ENCODE measurements around the gene PNPLA6. TPM values are rescaled to one million over a fixed set of nuclear protein-coding genes. Genes with fewer than 3 reads are reported as not detected.

The PNPLA6 gene
- total and polyA plus RNA-seq, 2 experiments from 2014 or later: 66.6 to 135 TPM

DNA sequence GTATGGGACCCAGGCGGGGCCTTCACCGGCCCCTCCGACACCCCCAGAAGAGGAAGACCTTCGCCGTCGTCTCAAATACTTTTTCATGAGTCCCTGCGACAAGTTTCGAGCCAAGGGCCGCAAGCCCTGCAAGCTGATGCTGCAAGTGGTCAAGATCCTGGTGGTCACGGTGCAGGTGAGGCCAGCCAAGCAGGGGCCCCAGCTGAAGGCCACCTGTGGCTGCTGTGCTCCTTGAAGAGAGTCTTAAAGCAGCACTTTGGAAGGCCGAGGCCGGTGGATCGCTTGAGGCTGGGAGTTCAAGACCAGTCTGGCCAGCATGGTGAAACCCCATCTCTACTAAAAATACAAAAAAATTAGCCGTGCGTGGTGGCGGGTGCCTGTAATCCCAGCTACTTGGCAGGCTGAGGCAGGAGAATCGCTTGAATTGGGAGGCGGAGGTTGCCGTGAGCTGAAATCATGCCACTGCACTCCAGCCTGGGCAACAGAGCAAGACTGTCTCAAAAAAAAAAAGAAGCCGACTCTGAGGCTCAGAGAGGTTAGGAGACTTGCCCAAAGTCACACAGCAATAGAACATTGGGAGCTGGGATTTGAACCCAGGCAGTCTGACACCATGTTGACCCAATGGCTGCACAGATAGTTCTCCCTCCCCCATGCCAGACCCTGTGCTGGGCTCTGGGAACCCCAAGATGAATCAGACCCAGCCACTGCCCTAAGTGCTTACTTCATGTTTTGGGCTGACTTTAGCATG lies 10.4 kb upstream of the PNPLA6 start (continued):
- TF ChIP-seq, protein P1, sequence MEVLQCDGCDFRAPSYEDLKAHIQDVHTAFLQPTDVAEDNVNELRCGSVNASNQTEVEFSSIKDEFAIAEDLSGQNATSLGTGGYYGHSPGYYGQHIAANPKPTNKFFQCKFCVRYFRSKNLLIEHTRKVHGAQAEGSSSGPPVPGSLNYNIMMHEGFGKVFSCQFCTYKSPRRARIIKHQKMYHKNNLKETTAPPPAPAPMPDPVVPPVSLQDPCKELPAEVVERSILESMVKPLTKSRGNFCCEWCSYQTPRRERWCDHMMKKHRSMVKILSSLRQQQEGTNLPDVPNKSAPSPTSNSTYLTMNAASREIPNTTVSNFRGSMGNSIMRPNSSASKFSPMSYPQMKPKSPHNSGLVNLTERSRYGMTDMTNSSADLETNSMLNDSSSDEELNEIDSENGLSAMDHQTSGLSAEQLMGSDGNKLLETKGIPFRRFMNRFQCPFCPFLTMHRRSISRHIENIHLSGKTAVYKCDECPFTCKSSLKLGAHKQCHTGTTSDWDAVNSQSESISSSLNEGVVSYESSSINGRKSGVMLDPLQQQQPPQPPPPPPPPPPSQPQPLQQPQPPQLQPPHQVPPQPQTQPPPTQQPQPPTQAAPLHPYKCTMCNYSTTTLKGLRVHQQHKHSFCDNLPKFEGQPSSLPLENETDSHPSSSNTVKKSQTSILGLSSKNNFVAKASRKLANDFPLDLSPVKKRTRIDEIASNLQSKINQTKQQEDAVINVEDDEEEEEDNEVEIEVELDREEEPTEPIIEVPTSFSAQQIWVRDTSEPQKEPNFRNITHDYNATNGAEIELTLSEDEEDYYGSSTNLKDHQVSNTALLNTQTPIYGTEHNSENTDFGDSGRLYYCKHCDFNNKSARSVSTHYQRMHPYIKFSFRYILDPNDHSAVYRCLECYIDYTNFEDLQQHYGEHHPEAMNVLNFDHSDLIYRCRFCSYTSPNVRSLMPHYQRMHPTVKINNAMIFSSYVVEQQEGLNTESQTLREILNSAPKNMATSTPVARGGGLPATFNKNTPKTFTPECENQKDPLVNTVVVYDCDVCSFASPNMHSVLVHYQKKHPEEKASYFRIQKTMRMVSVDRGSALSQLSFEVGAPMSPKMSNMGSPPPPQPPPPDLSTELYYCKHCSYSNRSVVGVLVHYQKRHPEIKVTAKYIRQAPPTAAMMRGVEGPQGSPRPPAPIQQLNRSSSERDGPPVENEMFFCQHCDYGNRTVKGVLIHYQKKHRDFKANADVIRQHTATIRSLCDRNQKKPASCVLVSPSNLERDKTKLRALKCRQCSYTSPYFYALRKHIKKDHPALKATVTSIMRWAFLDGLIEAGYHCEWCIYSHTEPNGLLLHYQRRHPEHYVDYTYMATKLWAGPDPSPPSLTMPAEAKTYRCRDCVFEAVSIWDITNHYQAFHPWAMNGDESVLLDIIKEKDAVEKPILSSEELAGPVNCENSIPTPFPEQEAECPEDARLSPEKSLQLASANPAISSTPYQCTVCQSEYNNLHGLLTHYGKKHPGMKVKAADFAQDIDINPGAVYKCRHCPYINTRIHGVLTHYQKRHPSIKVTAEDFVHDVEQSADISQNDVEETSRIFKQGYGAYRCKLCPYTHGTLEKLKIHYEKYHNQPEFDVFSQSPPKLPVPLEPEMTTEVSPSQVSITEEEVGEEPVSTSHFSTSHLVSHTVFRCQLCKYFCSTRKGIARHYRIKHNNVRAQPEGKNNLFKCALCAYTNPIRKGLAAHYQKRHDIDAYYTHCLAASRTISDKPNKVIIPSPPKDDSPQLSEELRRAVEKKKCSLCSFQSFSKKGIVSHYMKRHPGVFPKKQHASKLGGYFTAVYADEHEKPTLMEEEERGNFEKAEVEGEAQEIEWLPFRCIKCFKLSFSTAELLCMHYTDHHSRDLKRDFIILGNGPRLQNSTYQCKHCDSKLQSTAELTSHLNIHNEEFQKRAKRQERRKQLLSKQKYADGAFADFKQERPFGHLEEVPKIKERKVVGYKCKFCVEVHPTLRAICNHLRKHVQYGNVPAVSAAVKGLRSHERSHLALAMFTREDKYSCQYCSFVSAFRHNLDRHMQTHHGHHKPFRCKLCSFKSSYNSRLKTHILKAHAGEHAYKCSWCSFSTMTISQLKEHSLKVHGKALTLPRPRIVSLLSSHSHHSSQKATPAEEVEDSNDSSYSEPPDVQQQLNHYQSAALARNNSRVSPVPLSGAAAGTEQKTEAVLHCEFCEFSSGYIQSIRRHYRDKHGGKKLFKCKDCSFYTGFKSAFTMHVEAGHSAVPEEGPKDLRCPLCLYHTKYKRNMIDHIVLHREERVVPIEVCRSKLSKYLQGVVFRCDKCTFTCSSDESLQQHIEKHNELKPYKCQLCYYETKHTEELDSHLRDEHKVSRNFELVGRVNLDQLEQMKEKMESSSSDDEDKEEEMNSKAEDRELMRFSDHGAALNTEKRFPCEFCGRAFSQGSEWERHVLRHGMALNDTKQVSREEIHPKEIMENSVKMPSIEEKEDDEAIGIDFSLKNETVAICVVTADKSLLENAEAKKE (CRISPR knock-in tag; IDR thresholded peaks at IDR 0.05): no peak
- no peak for TF ChIP-seq EZH2 (IDR thresholded peaks at IDR 0.05; ENCODE audit: low read depth, unreplicated experiment)
- TF ChIP-seq JUNB (IDR thresholded peaks at IDR 0.05; ENCODE audit: unreplicated experiment): no peak
- TF ChIP-seq CREB1 (CRISPR knock-in tag; IDR thresholded peaks at IDR 0.05; ENCODE audit: low read depth): no peak
- TF ChIP-seq, protein P2, sequence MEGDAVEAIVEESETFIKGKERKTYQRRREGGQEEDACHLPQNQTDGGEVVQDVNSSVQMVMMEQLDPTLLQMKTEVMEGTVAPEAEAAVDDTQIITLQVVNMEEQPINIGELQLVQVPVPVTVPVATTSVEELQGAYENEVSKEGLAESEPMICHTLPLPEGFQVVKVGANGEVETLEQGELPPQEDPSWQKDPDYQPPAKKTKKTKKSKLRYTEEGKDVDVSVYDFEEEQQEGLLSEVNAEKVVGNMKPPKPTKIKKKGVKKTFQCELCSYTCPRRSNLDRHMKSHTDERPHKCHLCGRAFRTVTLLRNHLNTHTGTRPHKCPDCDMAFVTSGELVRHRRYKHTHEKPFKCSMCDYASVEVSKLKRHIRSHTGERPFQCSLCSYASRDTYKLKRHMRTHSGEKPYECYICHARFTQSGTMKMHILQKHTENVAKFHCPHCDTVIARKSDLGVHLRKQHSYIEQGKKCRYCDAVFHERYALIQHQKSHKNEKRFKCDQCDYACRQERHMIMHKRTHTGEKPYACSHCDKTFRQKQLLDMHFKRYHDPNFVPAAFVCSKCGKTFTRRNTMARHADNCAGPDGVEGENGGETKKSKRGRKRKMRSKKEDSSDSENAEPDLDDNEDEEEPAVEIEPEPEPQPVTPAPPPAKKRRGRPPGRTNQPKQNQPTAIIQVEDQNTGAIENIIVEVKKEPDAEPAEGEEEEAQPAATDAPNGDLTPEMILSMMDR (conservative IDR thresholded peaks at IDR 0.05; ENCODE audit: low read depth in 2 of 2): no peak
- TF ChIP-seq ZNF331 (CRISPR knock-in tag; IDR thresholded peaks at IDR 0.05; ENCODE audit: low read depth): no peak
- no peak for TF ChIP-seq ZNF114 (CRISPR knock-in tag; IDR thresholded peaks at IDR 0.05)
- no peak for TF ChIP-seq NANOG (IDR thresholded peaks at IDR 0.05; ENCODE audit: borderline replicate concordance)
